ENCODE data around the gene SUOX. TPM values are rescaled to one million over a fixed set of nuclear protein-coding genes. Genes with fewer than 3 reads are reported as not detected.
A peak's percentile ranks its signal among the peaks of the same experiment; 100 is the strongest.

Gene SUOX
- total RNA-seq, 2 experiments from 2014 or later, result 8.1 to 11.4 TPM

GRCh38 chr12:56013482-56013881, 16.4 kb downstream of the SUOX start:
- no peaks in the 10 kb centered on the region for H3K9me3 Mint-ChIP-seq
- ATAC-seq (ENCODE audit: low read depth), result no peak
- POLR2A ChIA-PET, result interaction anchor here (0.7 kb wide), 1 partner anchor 17 kb away, joined by 3 read pairs; no protein-coding TSS in a partner anchor
- no peak overlapping the region for H3K4me3 Mint-ChIP-seq
- H3K4me1 Mint-ChIP-seq, result peaks cover 16% of the 10 kb centered on the region
- H3K27me3 Mint-ChIP-seq, result no peaks in the 10 kb centered on the region
- no peak for DNase-seq
- H3K36me3 Mint-ChIP-seq, result peaks cover 12% of the 10 kb centered on the region
- no peak overlapping the region for H3K27ac Mint-ChIP-seq

DNA sequence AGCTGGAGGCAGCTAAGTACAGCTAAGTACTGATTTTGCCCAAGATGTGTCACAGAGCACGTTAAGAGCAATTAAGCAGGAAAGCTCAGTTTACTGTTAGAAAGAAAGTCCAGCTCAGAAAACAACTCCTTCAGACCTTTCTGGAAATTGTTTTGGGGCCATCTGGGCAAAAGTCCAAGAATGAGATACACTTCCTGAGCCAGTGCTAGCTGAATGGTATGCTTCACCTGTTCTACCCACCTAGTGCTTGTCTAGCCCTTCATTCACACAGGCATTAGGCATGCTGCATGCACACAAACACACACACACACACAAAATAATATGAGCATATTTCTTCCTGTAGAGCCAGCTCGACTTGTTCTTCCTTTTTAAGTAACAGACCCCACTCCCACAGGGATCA, 17.1 kb downstream of the SUOX start:
- H3K36me3 Mint-ChIP-seq, result peaks cover 14% of the 10 kb centered on the region
- no peak overlapping the region for H3K4me3 Mint-ChIP-seq
- no peak for ATAC-seq (ENCODE audit: low read depth)
- H3K4me1 Mint-ChIP-seq, result peaks cover 15% of the 10 kb centered on the region
- DNase-seq, result no peak
- POLR2A ChIA-PET, result interaction anchor here (1.1 kb wide), 1 partner anchor 84 kb away, joined by 8 read pairs; no protein-coding TSS in a partner anchor
- H3K27ac Mint-ChIP-seq, result no peak overlapping the region
- H3K27me3 Mint-ChIP-seq, result no peaks in the 10 kb centered on the region
- no peaks in the 10 kb centered on the region for H3K9me3 Mint-ChIP-seq

- peaks cover 17% of the 10 kb centered on the region for H3K36me3 Mint-ChIP-seq
- H3K4me3 Mint-ChIP-seq, result no peak overlapping the region
- no peaks in the 10 kb centered on the region for H3K27me3 Mint-ChIP-seq
- ATAC-seq (ENCODE audit: low read depth), result no peak
- no peak overlapping the region for H3K27ac Mint-ChIP-seq
- DNase-seq, result no peak
- POLR2A ChIA-PET, result interaction anchor here (1.1 kb wide), 1 partner anchor 13 kb away, joined by 3 read pairs; no protein-coding TSS in a partner anchor
- H3K9me3 Mint-ChIP-seq, result no peaks in the 10 kb centered on the region
- peaks cover 27% of the 10 kb centered on the region for H3K4me1 Mint-ChIP-seq
Observed at GRCh38 chr12:56017181-56017580, 20.1 kb downstream of the SUOX start.

DNA sequence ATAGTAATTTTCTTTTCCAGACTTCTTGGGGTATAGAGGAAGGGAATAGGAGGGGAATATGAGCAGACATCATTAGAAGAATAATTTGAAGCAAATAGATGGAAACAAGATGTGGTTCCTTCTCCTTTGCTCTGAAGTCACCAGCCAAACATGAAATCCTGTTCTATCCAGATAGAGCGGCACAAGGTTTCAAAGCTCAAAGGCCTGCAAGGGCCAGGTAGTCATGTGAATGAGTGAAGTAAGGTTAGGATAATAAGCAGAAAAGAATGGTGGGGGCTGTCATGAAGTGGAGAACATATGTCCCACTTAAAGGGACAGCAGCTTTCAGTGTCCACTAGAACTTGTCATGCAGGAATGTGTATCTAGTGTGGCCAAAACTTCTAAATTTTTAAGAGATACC, 21.3 kb downstream of the SUOX start:
- peaks cover 36% of the 10 kb centered on the region for H3K4me1 Mint-ChIP-seq
- no peak overlapping the region for H3K27ac Mint-ChIP-seq
- no peak overlapping the region for H3K4me3 Mint-ChIP-seq
- H3K9me3 Mint-ChIP-seq, result no peaks in the 10 kb centered on the region
- no peaks in the 10 kb centered on the region for H3K27me3 Mint-ChIP-seq
- peaks cover 14% of the 10 kb centered on the region for H3K36me3 Mint-ChIP-seq
- DNase-seq (no peak), ATAC-seq (ENCODE audit: low read depth) (no peak)
- POLR2A ChIA-PET, result interaction anchor here (0.9 to 1.0 kb wide), 2 partner anchors 10 to 11 kb away, joined by 3 to 8 read pairs; no protein-coding TSS in a partner anchor

- peaks cover 19% of the 10 kb centered on the region for H3K36me3 Mint-ChIP-seq
- no peaks in the 10 kb centered on the region for H3K9me3 Mint-ChIP-seq
- DNase-seq, result peak; percentile 42
- H3K4me3 Mint-ChIP-seq, result peak within 1 kb of the TSS; percentile 93
- peaks cover 42% of the 10 kb centered on the region for H3K4me1 Mint-ChIP-seq
- POLR2A ChIA-PET, result interaction anchor here (1.4 to 3.4 kb wide), 7 partner anchors 9 to 47 kb away, joined by 7 to 24 read pairs (median 9); partner anchors contain the start of genes RAB5B and SUOX
- no peaks in the 10 kb centered on the region for H3K27me3 Mint-ChIP-seq
- peak within 1 kb of the TSS; percentile 96 for H3K27ac Mint-ChIP-seq
- peak; percentile 17 for ATAC-seq (ENCODE audit: low read depth)
Observed at GRCh38 chr12:56020423-56021184, 23.5 kb downstream of the SUOX start, which contains the start of gene IKZF4. TSS of gene IKZF4 (plus strand) at chr12:56021043. CDS start at chr12:56021494, 451 bp downstream.

- no peak for DNase-seq
- Mint-ChIP-seq H3K4me1 (peaks cover 38% of the 10 kb centered on the region), H3K36me3 (peaks cover 21% of the 10 kb centered on the region), H3K27me3 (no peaks in the 10 kb centered on the region), H3K9me3 (no peaks in the 10 kb centered on the region), H3K4me3 (peak overlapping the region; percentile 93), H3K27ac (peak overlapping the region; percentile 96)
- POLR2A ChIA-PET, result interaction anchor here (0.6 to 3.4 kb wide), 13 partner anchors 11 to 297 kb away, joined by 3 to 24 read pairs (median 7); partner anchors contain the start of genes ORMDL2, PA2G4, RAB5B and SARNP
- ATAC-seq (ENCODE audit: low read depth), result peak; percentile 1
Observed at GRCh38 chr12:56021889-56022497, 24.9 kb downstream of the SUOX start.

GRCh38 chr12:56028511-56029165, 31.6 kb downstream of the SUOX start:
- DNase-seq (no peak), ATAC-seq (ENCODE audit: low read depth) (no peak)
- Mint-ChIP-seq H3K9me3 (no peaks in the 10 kb centered on the region), H3K36me3 (peaks cover 54% of the 10 kb centered on the region), H3K27me3 (no peaks in the 10 kb centered on the region), H3K4me3 (peak overlapping the region; percentile 43), H3K4me1 (peaks cover 40% of the 10 kb centered on the region), H3K27ac (peak overlapping the region; percentile 85)
- POLR2A ChIA-PET, result interaction anchor here (0.7 to 1.0 kb wide), 7 partner anchors 9 to 289 kb away, joined by 3 to 5 read pairs (median 4); no protein-coding TSS in a partner anchor

GRCh38 chr12:56029166-56029519, 32.1 kb downstream of the SUOX start:
- POLR2A ChIA-PET, result interaction anchor here (1.0 to 1.2 kb wide), 2 partner anchors 23 to 55 kb away, joined by 3 to 4 read pairs; partner anchors contain the start of gene RAB5B
- Mint-ChIP-seq H3K27ac (peak overlapping the region; percentile 85), H3K9me3 (no peaks in the 10 kb centered on the region)

GRCh38 chr12:56029666-56030293, 32.7 kb downstream of the SUOX start:
- peaks cover 44% of the 10 kb centered on the region for H3K4me1 Mint-ChIP-seq
- H3K4me3 Mint-ChIP-seq, result no peak overlapping the region
- POLR2A ChIA-PET, result interaction anchor here (0.7 to 1.2 kb wide), 3 partner anchors 23 to 170 kb away, joined by 3 to 4 read pairs (median 3); partner anchors contain the start of gene RAB5B

More at GRCh38 chr12:56029166-56029519, 32.1 kb downstream of the SUOX start:
- Mint-ChIP-seq H3K4me1 (peaks cover 38% of the 10 kb centered on the region), H3K36me3 (peaks cover 53% of the 10 kb centered on the region), H3K4me3 (peak overlapping the region; percentile 43), H3K27me3 (no peaks in the 10 kb centered on the region)
- DNase-seq (no peak), ATAC-seq (ENCODE audit: low read depth) (no peak)

DNA sequence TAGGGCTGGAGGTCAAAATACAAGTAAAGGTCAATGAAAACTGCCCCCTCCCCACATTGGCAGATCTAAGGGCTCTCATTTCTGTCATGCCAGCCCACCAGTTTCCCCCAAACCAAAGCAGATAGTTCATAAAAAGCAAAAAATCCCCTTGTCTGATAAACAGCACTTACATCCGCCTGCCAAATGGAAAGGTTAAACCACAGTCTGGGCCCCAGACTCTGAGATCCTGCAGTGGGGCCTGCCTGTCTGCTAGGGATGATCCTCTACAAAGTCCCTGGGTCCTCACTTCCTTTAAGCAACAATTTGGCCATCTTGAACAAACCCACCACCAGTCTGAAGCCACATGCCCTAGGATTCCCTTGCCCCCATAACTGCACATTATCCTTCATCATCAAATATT, 34.9 kb downstream of the SUOX start:
- peaks cover 58% of the 10 kb centered on the region for H3K36me3 Mint-ChIP-seq
- POLR2A ChIA-PET, result interaction anchor here (1.2 kb wide), 1 partner anchor 104 kb away, joined by 5 read pairs; the partner anchor contains the start of gene PYM1
- peak; percentile 37 for ATAC-seq (ENCODE audit: low read depth)
- H3K9me3 Mint-ChIP-seq, result no peaks in the 10 kb centered on the region
- no peaks in the 10 kb centered on the region for H3K27me3 Mint-ChIP-seq
- DNase-seq, result no peak
- H3K4me3 Mint-ChIP-seq, result peak overlapping the region; percentile 1
- peaks cover 49% of the 10 kb centered on the region for H3K4me1 Mint-ChIP-seq
- H3K27ac Mint-ChIP-seq, result peak overlapping the region; percentile 64

More at GRCh38 chr12:56029666-56030293, 32.7 kb downstream of the SUOX start:
- H3K27me3 Mint-ChIP-seq, result no peaks in the 10 kb centered on the region
- H3K27ac Mint-ChIP-seq, result peak overlapping the region; percentile 6
- H3K9me3 Mint-ChIP-seq, result no peaks in the 10 kb centered on the region
- no peak for DNase-seq
- ATAC-seq (ENCODE audit: low read depth), result peak; percentile 43
- H3K36me3 Mint-ChIP-seq, result peaks cover 53% of the 10 kb centered on the region

DNA sequence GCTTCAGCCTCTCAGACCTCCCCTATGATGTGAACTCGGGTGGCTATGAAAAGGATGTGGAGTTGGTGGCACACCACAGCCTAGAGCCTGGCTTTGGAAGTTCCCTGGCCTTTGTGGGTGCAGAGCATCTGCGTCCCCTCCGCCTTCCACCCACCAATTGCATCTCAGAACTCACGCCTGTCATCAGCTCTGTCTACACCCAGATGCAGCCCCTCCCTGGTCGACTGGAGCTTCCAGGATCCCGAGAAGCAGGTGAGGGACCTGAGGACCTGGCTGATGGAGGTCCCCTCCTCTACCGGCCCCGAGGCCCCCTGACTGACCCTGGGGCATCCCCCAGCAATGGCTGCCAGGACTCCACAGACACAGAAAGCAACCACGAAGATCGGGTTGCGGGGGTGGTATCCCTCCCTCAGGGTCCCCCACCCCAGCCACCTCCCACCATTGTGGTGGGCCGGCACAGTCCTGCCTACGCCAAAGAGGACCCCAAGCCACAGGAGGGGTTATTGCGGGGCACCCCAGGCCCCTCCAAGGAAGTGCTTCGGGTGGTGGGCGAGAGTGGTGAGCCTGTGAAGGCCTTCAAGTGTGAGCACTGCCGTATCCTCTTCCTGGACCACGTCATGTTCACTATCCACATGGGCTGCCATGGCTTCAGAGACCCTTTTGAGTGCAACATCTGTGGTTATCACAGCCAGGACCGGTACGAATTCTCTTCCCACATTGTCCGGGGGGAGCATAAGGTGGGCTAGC, 37.7 kb downstream of the SUOX start:
- H3K27ac Mint-ChIP-seq, result peak overlapping the region; percentile 75
- no peaks in the 10 kb centered on the region for H3K27me3 Mint-ChIP-seq
- no peaks in the 10 kb centered on the region for H3K9me3 Mint-ChIP-seq
- peak overlapping the region; percentile 56 for H3K4me3 Mint-ChIP-seq
- peaks cover 48% of the 10 kb centered on the region for H3K36me3 Mint-ChIP-seq
- H3K4me1 Mint-ChIP-seq, result peaks cover 40% of the 10 kb centered on the region
- POLR2A ChIA-PET, result interaction anchor here (0.6 kb wide), 1 partner anchor 61 kb away, joined by 3 read pairs; the partner anchor contains the start of gene RAB5B
- DNase-seq (peak; percentile 54), ATAC-seq (ENCODE audit: low read depth) (peak; percentile 66)

DNA sequence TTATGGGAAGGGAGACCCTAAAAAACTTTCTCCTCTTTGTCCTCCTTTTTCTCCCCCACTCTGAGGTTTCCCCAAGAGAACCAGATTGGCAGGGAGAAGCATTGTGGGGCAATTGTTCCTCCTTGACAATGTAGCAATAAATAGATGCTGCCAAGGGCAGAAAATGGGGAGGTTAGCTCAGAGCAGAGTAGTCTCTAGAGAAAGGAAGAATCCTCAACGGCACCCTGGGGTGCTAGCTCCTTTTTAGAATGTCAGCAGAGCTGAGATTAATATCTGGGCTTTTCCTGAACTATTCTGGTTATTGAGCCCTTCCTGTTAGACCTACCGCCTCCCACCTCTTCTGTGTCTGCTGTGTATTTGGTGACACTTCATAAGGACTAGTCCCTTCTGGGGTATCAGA, 40.1 kb downstream of the SUOX start:
- Mint-ChIP-seq H3K4me1 (peaks cover 39% of the 10 kb centered on the region), H3K27ac (peak overlapping the region; percentile 44), H3K4me3 (no peak overlapping the region), H3K36me3 (peaks cover 37% of the 10 kb centered on the region), H3K9me3 (no peaks in the 10 kb centered on the region), H3K27me3 (no peaks in the 10 kb centered on the region)
- DNase-seq, result no peak
- ATAC-seq (ENCODE audit: low read depth), result no peak
- POLR2A ChIA-PET, result interaction anchor here (0.6 to 0.7 kb wide), 2 partner anchors 9 to 305 kb away, joined by 3 read pairs; no protein-coding TSS in a partner anchor
